Gastroesophageal sphincter (tissue), 4 donors: ENCODE measurements around the gene GRHL3. TPM values are rescaled to one million over a fixed set of nuclear protein-coding genes. Genes with fewer than 3 reads are reported as not detected.

Experiments used
- ATAC-seq: fragments of 150-250 bp; one replicate; pipeline ENCODE4 v1.9.1; 2016; ENCODE audit warnings: mild to moderate bottlenecking, moderate library complexity
- H3K27ac ChIP-seq, 4 donors: fragments of 200-600 bp; sonication (generic) in 3 of 4; 1 replicate in 3 of 4; 2 replicates in 1 of 4; pipeline ENCODE4 v1.5.1; 2016 to 2019
- H3K27me3 ChIP-seq: fragments of 200-600 bp; sonication (generic); one replicate; pipeline ENCODE4 v1.5.1; 2019
- H3K36me3 ChIP-seq, 2 donors: fragments of 200-600 bp; sonication (generic); one replicate each; pipeline ENCODE4 v1.5.1; 2019; ENCODE audit warnings: control low read depth in 1 of 2
- H3K4me1 ChIP-seq, 3 donors: fragments of 200-600 bp; sonication (generic); 1 replicate in 2 of 3; 2 replicates in 1 of 3; pipeline ENCODE4 v1.5.1; 2016 to 2019; ENCODE audit warnings: control low read depth in 2 of 3
- H3K4me3 ChIP-seq, 2 donors: fragments of 200-600 bp; sonication (generic); one replicate each; pipeline ENCODE4 v1.5.1; 2019; ENCODE audit warnings: mild to moderate bottlenecking in 1 of 2, moderate library complexity in 1 of 2
- H3K9me3 ChIP-seq, 3 donors: fragments of 200-600 bp; sonication (generic); one replicate each; pipeline ENCODE4 v1.5.1; 2017 to 2019; ENCODE audit warnings: control low read depth in 2 of 3
- EP300 ChIP-seq: sonication (generic); formaldehyde crosslinking; IDR thresholded peaks from one replicate; pipeline ENCODE4 v1.6.1; 2017; ENCODE audit warnings: antibody characterized with exemption, mild to moderate bottlenecking
- POLR2A ChIP-seq, 2 donors: fragments of 450-650 bp; IDR thresholded peaks; one replicate each; pipeline ENCODE4 v1.6.1; 2017; ENCODE audit warnings: antibody characterized with exemption in 2 of 2, mild to moderate bottlenecking in 2 of 2, moderate library complexity in 1 of 2
- POLR2AphosphoS5 ChIP-seq: sonication (generic); formaldehyde crosslinking; IDR thresholded peaks from one replicate; pipeline ENCODE4 v1.6.1; 2017; ENCODE audit warnings: antibody characterized with exemption
- WGBS, 2 donors: methylation state at CpG; one replicate each; pipeline ENCODE4 v1.1.5; 2018; ENCODE audit warnings: low coverage in 1 of 2; 5-methylcytosine and 5-hydroxymethylcytosine counted together
- total RNA-seq, 4 donors: library from RNA; depleted of rRNA; stranded (reverse); fragments of >200 nt; gene quantifications; one replicate each; pipeline ENCODE4 v1.1.0, GENCODE V29; 2016
- TF ChIP-seq, protein P1 (sequence below), 4 experiments: fragments of 200-600 bp in 2 of 4; fragments of 450-650 bp in 2 of 4; sonication (generic) in 1 of 4; IDR thresholded peaks; one replicate each; pipeline ENCODE4 v1.5.1; 2017 to 2019; ENCODE audit warnings: antibody characterized with exemption in 4 of 4, mild to moderate bottlenecking in 2 of 4, moderate library complexity in 2 of 4

Gene GRHL3
- total RNA-seq, 4 donors from 2014 or later: 0.13 to 4.9 (median 0.31) TPM; not detected in 1

DNA sequence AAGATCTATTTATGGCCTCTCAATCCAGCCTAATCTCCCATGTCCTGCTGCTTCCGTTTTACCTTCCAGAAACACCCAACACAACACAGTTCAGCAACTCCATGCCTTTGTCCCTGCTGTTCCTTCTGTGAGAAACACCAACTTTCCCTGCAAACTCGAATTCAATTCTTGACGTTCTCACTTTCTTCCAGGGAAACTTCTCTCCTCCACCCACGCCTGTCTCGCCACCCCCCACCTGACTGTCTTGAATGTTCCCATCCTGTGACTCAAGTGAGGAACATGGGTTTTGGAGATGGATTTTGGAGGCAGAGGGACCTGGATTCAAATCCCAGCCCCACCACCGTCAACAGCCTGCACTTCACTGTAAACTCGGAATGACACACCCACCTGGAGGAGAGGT lies 44.8 kb downstream of the GRHL3 start:
- Histone ChIP-seq H3K36me3 (peaks cover 0 to 41% of the 10 kb centered on the region in 2 donors), H3K4me3 (no peak overlapping the region), H3K27ac (peak overlapping the region in 3 of 4 donors; percentile 17 to 56 (median 39)), H3K9me3 (no peaks in the 10 kb centered on the region), H3K4me1 (peaks cover 0 to 10% (median 0%) of the 10 kb centered on the region in 3 donors), H3K27me3 (no peaks in the 10 kb centered on the region)
- no peak for TF ChIP-seq POLR2AphosphoS5
- no peak for TF ChIP-seq EP300
- ATAC-seq: no peak
- WGBS, 2 donors: 77 to 81% methylated on average over 4 to 7 of the region's 7 CpGs

GRCh38 chr1:24364605-24364974 lies 45.4 kb downstream of the GRHL3 start:
- H3K36me3 ChIP-seq: peaks cover 0 to 41% of the 10 kb centered on the region in 2 donors
- no peak for ATAC-seq
- peak overlapping the region in 3 of 4 donors; percentile 39 to 56 (median 43) for H3K27ac ChIP-seq
- H3K4me1 ChIP-seq: peaks cover 0 to 10% (median 0%) of the 10 kb centered on the region in 3 donors
- WGBS, 2 donors: 20% methylated on average over 1 of the region's 2 CpGs; no CpG with 5 or more reads in 1 of the 2 donors
- H3K9me3 ChIP-seq: no peaks in the 10 kb centered on the region
- no peak overlapping the region for H3K4me3 ChIP-seq
- H3K27me3 ChIP-seq: no peaks in the 10 kb centered on the region
- TF ChIP-seq EP300 (no peak), POLR2A (IDR thresholded peaks at IDR 0.05) (no peak), POLR2AphosphoS5 (no peak)
- TF ChIP-seq, protein P1, sequence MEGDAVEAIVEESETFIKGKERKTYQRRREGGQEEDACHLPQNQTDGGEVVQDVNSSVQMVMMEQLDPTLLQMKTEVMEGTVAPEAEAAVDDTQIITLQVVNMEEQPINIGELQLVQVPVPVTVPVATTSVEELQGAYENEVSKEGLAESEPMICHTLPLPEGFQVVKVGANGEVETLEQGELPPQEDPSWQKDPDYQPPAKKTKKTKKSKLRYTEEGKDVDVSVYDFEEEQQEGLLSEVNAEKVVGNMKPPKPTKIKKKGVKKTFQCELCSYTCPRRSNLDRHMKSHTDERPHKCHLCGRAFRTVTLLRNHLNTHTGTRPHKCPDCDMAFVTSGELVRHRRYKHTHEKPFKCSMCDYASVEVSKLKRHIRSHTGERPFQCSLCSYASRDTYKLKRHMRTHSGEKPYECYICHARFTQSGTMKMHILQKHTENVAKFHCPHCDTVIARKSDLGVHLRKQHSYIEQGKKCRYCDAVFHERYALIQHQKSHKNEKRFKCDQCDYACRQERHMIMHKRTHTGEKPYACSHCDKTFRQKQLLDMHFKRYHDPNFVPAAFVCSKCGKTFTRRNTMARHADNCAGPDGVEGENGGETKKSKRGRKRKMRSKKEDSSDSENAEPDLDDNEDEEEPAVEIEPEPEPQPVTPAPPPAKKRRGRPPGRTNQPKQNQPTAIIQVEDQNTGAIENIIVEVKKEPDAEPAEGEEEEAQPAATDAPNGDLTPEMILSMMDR (IDR thresholded peaks at IDR 0.05): no peak

DNA sequence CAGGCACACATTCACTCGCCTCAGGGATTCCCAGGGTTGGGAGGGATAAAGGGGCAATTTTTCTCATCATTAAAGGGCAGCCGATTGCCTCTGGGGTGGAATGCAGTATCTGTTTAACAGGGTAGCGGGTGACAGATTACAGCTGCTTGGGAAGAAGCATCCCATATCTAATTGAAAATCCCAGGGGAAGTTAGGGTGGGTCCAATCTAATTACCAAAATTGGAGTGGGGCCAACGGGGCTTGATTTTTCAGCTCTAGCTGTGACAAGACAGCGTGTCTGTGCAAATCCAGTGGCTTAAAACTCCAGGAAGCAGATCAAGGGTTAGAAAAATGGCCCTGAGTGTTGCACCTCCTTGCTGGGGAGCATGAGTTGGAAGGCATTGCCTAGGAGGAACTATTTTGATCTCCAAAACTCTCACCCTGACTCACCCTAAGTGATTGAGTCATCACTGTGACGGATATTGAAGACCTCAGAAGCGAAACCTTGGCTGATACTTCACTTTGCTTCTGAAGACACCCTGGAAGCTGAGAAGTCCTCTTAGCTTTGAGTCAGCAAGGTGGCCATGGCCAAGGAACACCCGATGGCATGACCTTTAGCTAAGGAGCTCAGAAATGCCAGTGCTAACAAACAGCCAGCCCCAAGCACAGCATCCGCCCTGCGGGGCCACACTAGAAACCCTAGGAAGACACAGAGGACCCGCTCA lies 46.0 kb downstream of the GRHL3 start:
- Histone ChIP-seq H3K36me3 (peaks cover 0 to 38% of the 10 kb centered on the region in 2 donors), H3K27ac (peak overlapping the region in 3 of 4 donors; percentile 39 to 59 (median 43)), H3K27me3 (no peaks in the 10 kb centered on the region), H3K4me1 (peaks cover 0 to 10% (median 0%) of the 10 kb centered on the region in 3 donors), H3K9me3 (no peaks in the 10 kb centered on the region), H3K4me3 (no peak overlapping the region)
- TF ChIP-seq, protein P1 (IDR thresholded peaks at IDR 0.05): no peak
- peak; percentile 59 for TF ChIP-seq POLR2AphosphoS5
- TF ChIP-seq EP300: no peak
- 56 to 93% methylated on average over 3 to 8 of the region's 11 CpGs for WGBS, 2 donors
- ATAC-seq: peak; percentile 80

- H3K36me3 ChIP-seq: peaks cover 0 to 32% of the 10 kb centered on the region in 2 donors
- H3K27ac ChIP-seq: no peak overlapping the region
- no peaks in the 10 kb centered on the region for H3K27me3 ChIP-seq
- peaks cover 0 to 10% (median 0%) of the 10 kb centered on the region in 3 donors for H3K4me1 ChIP-seq
- no peak overlapping the region for H3K4me3 ChIP-seq
- ATAC-seq: no peak
- H3K9me3 ChIP-seq: no peaks in the 10 kb centered on the region
- WGBS, 2 donors: 96 to 100% methylated on average over 2 to 4 of the region's 9 CpGs
- TF ChIP-seq EP300 (no peak), POLR2A (IDR thresholded peaks at IDR 0.05) (no peak), POLR2AphosphoS5 (no peak)
- TF ChIP-seq, protein P1 (IDR thresholded peaks at IDR 0.05): no peak
Observed at GRCh38 chr1:24366707-24367106, 47.5 kb downstream of the GRHL3 start.

GRCh38 chr1:24369199-24369598 lies 50.0 kb downstream of the GRHL3 start:
- peak; percentile 75 for ATAC-seq
- Histone ChIP-seq H3K4me3 (no peak overlapping the region), H3K36me3 (peaks cover 0 to 53% of the 10 kb centered on the region in 2 donors), H3K27ac (no peak overlapping the region), H3K4me1 (peaks cover 0 to 9% (median 0%) of the 10 kb centered on the region in 3 donors), H3K9me3 (no peaks in the 10 kb centered on the region), H3K27me3 (no peaks in the 10 kb centered on the region)
- TF ChIP-seq POLR2A (IDR thresholded peaks at IDR 0.05): no peak
- no peak for TF ChIP-seq EP300
- TF ChIP-seq POLR2AphosphoS5: no peak
- TF ChIP-seq, protein P1 (IDR thresholded peaks at IDR 0.05): no peak
- WGBS, 2 donors: 72 to 83% methylated on average over 2 to 4 of the region's 4 CpGs
